GM12891 (cell line): ENCODE data around the gene DIP2C.

Source experiments
- PAX5 ChIP-seq: IDR thresholded peaks from 2 replicates; pipeline ENCODE4 v1.6.1; 2011; ENCODE audit warnings: low read length, moderate library complexity, mild to moderate bottlenecking; ENCODE audit not compliant: insufficient read depth, severe bottlenecking
- POLR2A ChIP-seq: IDR thresholded peaks from 2 replicates; pipeline ENCODE4 v1.6.1; 2011; ENCODE audit warnings: low read depth, low read length, control low read depth
- POLR2AphosphoS5 ChIP-seq: IDR thresholded peaks from 2 replicates; pipeline ENCODE4 v1.6.1; 2011; ENCODE audit warnings: low read depth, low read length, control low read depth
- TAF1 ChIP-seq: IDR thresholded peaks from 2 replicates; pipeline ENCODE4 v1.6.1; 2011; ENCODE audit warnings: low read depth, low read length, control low read depth

DNA sequence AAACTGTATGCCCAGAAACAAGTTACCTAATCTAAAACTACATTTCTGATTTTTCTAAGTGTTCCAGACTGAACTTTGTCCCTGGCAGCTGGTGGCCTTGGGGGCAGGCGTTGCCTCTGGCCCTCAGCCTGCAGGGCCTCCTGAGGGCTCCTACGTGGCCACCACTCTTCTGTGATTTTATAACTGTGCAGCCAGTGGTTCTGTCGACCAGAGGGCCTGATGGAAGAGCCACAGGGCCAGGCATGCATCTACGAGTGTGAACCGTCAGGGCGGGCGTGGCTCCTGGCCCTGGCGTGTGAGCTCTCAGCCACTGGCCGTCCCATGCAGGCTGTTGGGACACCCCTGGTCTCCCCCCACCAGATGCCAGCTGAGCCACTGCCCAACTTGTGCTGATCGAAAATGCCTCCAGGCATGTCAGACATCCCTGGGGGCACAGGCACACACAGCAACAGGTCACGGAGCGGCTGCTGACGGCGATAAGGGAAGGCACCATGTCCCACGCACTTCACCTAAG is 380.8 kb downstream of the DIP2C start:
- TF ChIP-seq POLR2A (no peak), TAF1 (no peak), POLR2AphosphoS5 (no peak), PAX5 (no peak)
